Stimulated activated naive B cell treated with anti-CD40 and anti-IgM and Interleukin-4, amounts not matched to agents 10 μg/mL and 1 μg/mL and 100 μg/mL, for 72 hours (primary cell): Measurements from ENCODE around the gene SNCB.

Source experiments
- ATAC-seq, 2 donors: fragments of 150-1000 bp; cut with Tn5 transposase; replicated peaks; 2 replicates each; pipeline ENCODE4 v1.10.0; 2021; ENCODE audit warnings: moderate library complexity in 1 of 2
- DNase-seq: peaks from one replicate; pipeline ENCODE4 v3.0.0; 2021
- H3K27ac Mint-ChIP-seq: one replicate; pipeline ENCODE4 v1.8.0; 2022; ENCODE audit warnings: mild to moderate bottlenecking, mixed read lengths
- H3K27me3 Mint-ChIP-seq, 2 donors: one replicate each; pipeline ENCODE4 v1.8.0; 2022; ENCODE audit warnings: mixed read lengths in 2 of 2
- H3K36me3 Mint-ChIP-seq, 2 donors: one replicate each; pipeline ENCODE4 v1.8.0; 2022; ENCODE audit warnings: mixed read lengths in 2 of 2, mild to moderate bottlenecking in 1 of 2
- H3K4me1 Mint-ChIP-seq, 2 donors: one replicate each; pipeline ENCODE4 v1.8.0; 2022; ENCODE audit warnings: mixed read lengths in 2 of 2, mild to moderate bottlenecking in 1 of 2
- H3K4me3 Mint-ChIP-seq, 2 donors: one replicate each; pipeline ENCODE4 v1.8.0; 2022; ENCODE audit warnings: mild to moderate bottlenecking in 2 of 2, mixed read lengths in 2 of 2, moderate library complexity in 1 of 2
- H3K9me3 Mint-ChIP-seq, 2 donors: one replicate each; pipeline ENCODE4 v1.8.0; 2022; ENCODE audit warnings: mixed read lengths in 2 of 2, mild to moderate bottlenecking in 1 of 2

The SNCB gene

DNA sequence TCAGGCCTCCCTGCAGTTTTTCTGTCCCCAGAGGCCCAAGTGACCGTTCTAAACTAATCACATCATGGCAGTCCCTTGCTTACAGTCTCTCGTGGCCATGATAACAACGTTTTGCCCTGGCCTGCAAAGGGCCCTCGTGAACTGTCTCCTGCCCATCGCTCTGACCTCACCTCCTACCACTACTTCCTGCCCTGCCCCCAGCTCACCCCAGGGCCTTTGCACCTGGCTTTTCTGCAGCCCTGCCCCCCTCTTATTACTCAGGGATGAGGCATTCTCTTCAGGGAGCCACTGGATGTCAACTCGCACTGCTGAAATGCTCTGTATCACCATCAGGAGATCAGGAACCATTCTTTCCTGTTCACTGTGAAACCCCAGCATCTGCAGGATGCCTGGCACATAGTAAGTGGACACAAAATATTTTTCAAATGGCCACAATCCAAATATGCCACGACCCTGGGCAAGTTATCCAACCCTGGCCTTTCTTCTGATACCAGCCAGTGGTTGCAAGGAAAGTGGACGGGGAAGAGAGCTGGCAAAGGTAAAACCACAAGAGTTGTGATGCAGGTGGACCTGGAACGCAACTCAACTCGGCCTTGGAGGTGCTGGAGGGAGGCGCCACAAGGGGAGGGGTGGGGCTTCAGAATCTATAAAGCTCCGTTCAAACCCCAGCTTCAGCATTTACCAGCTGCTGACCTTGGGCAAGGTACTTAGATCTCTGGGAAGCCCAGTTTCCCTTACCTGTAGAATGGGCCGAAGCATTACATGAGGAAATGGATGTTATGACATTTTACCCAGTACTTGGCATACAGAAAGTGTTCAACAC lies 1.7 kb downstream of the SNCB start:
- H3K36me3 Mint-ChIP-seq, result no peaks in the 10 kb centered on the region
- DNase-seq (no peak), ATAC-seq (no peak)
- H3K27ac Mint-ChIP-seq, result no peak overlapping the region
- peak overlapping the region in 1 of 2 donors; percentile 41 for H3K4me3 Mint-ChIP-seq
- no peaks in the 10 kb centered on the region for H3K9me3 Mint-ChIP-seq
- H3K4me1 Mint-ChIP-seq, result peaks cover 24 to 31% of the 10 kb centered on the region in 2 donors
- H3K27me3 Mint-ChIP-seq, result peaks cover 42 to 57% of the 10 kb centered on the region in 2 donors

DNA sequence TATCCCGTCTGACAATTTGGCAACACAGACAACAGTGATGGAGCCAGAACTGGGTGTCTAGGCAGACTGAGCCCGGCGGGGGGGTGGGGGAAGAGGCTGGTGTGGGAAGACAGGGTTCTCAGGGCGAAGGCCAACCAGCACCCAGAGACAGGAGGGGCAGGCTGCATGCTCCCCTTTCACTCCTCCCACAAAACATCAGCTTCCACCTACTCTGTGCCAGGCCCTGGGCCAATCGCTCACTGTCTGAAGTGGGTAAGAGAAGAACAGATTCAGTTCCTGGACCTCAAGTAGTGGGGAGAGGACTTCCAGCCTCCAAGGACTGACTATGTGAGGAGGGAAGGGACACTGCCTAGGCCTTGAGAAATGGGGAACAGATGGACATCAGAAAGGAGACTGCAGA lies 2.8 kb downstream of the SNCB start:
- DNase-seq (no peak), ATAC-seq (no peak)
- no peaks in the 10 kb centered on the region for H3K36me3 Mint-ChIP-seq
- no peak overlapping the region for H3K27ac Mint-ChIP-seq
- no peaks in the 10 kb centered on the region for H3K9me3 Mint-ChIP-seq
- peak overlapping the region in 1 of 2 donors; percentile 43 for H3K4me3 Mint-ChIP-seq
- H3K27me3 Mint-ChIP-seq, result peaks cover 42 to 66% of the 10 kb centered on the region in 2 donors
- peaks cover 22 to 28% of the 10 kb centered on the region in 2 donors for H3K4me1 Mint-ChIP-seq

DNA sequence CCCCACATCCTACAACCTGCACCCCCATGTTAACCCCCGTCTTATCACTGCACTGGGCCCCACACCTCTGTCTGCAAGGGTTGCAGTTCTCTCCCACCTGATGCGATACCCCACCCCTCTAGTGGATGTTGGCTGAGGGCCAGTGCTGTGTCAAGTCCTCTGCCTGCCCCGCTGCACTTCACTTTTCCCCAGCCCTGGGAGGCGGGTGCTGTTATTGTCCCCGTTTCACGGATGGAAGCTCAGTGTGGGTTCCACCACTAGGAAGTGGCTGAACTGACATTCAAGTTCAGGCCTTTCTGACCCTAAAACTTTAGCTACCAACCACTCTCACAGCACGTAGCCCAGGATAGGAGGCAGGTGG lies 3.5 kb downstream of the SNCB start:
- peaks cover 50 to 73% of the 10 kb centered on the region in 2 donors for H3K27me3 Mint-ChIP-seq
- H3K36me3 Mint-ChIP-seq, result no peaks in the 10 kb centered on the region
- H3K27ac Mint-ChIP-seq, result no peak overlapping the region
- H3K4me3 Mint-ChIP-seq, result no peak overlapping the region
- no peaks in the 10 kb centered on the region for H3K9me3 Mint-ChIP-seq
- DNase-seq (no peak), ATAC-seq (peak; percentile 5 to 28)
- peaks cover 22 to 28% of the 10 kb centered on the region in 2 donors for H3K4me1 Mint-ChIP-seq

DNA sequence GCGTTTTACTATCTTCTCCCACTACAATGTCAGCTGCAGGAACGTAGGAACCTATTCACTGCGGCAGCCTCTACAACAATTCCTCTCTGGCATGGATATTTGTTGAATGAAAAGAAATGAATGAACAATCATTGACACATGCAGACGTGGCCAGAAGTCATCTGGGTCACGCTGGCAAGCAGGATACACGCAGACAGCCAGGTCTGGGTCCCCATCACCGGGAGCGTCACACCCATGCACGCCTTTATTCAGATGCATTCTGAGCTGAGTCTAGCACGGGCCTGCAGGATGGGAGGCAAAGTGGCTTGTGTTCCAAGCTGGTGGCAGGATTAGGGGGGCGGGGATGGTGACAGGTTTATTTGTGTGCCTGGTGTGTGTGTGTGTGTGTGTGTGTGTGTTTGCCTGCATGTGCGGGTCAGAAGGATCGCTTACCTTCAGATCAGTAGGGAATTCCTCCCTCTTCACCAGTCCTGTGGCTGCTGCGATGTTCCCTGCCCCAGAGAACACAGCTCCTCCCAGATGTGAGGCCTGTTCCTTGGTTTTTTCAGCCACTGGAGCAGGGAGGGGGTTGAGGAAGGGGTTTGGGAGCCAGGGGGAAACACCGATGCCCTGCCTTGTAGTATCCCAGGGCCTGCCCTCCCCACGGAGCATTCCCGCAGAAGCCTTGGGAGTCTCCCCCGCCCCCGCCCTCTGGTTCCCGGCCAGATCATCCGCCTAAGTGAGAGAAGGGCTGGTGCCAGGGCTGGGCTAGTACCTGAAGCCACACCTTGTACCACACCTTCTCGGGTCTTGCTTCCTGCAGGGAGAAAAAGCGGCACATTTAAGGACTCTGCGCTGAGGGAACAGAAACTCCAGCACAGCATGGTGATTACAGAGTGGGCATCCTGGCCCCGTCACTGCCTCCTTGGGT lies 4.1 kb downstream of the SNCB start:
- Mint-ChIP-seq H3K36me3 (no peaks in the 10 kb centered on the region), H3K27ac (no peak overlapping the region), H3K4me3 (no peak overlapping the region), H3K4me1 (peaks cover 20 to 23% of the 10 kb centered on the region in 2 donors), H3K27me3 (peaks cover 50 to 78% of the 10 kb centered on the region in 2 donors), H3K9me3 (no peaks in the 10 kb centered on the region)
- ATAC-seq (no peak), DNase-seq (no peak)

DNA sequence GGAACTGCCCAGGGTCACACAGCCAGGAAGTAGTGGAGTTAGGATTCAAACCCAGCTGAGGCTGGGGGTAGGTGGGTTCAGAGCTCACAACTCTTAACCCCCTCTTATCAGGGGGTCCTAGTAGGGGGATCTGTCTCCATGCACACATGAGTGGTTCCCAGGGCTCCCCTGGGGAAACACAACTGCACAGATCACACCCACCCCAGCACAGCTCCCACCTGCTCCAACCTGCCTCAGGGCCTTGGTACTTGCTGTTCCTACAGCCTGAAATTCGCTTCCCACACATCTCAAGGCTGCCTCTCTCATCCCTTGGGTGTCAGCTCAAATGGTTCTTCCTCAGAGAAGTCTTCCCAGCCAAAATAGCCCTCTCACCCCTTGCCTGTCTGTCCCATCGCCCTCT lies 4.8 kb downstream of the SNCB start:
- peaks cover 15 to 18% of the 10 kb centered on the region in 2 donors for H3K4me1 Mint-ChIP-seq
- DNase-seq (no peak), ATAC-seq (no peak)
- H3K27me3 Mint-ChIP-seq, result peaks cover 49 to 78% of the 10 kb centered on the region in 2 donors
- no peaks in the 10 kb centered on the region for H3K9me3 Mint-ChIP-seq
- H3K4me3 Mint-ChIP-seq, result no peak overlapping the region
- H3K36me3 Mint-ChIP-seq, result peaks cover 0 to 2% of the 10 kb centered on the region in 2 donors
- H3K27ac Mint-ChIP-seq, result no peak overlapping the region

DNA sequence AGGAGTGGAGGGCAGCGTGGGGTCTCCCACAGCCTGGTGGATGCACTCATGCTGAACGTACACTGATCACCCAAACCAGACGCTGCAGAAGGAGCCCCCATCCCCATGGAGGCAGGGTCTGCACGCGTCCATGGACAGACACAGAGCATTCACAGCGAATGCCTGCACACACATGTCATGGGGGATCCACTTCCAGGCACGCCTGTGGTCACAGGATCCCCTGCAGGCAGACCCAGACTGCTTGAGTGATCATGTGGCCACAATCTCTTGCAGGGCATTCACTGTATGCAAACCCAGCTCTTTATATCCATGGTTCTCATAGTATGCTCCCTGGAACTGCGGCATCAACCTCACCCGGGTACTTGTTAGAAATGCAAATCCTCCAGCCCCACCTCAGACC lies 5.4 kb downstream of the SNCB start:
- no peaks in the 10 kb centered on the region for H3K9me3 Mint-ChIP-seq
- DNase-seq (no peak), ATAC-seq (no peak)
- peaks cover 2 to 6% of the 10 kb centered on the region in 2 donors for H3K36me3 Mint-ChIP-seq
- peaks cover 55 to 83% of the 10 kb centered on the region in 2 donors for H3K27me3 Mint-ChIP-seq
- H3K27ac Mint-ChIP-seq, result no peak overlapping the region
- peaks cover 20 to 23% of the 10 kb centered on the region in 2 donors for H3K4me1 Mint-ChIP-seq
- H3K4me3 Mint-ChIP-seq, result no peak overlapping the region

DNA sequence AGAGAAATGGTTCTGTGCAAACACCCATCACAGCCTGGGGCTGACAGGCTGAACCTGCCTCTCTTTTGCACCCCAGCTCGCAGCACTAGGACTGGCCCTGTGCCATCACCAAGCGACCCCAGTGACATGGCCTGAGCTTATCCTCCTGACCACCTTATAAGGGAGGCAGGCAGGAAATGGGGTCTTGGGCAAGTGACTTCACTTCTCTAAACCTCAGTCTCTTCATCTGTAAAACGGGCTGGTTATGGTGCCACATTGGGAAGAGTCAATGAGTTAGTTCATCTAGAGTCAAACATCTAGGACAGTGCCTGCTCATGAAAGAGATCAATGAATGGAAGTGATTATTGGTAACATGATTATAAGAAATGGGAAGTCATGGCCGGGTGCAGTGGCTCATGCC lies 6.2 kb downstream of the SNCB start:
- Mint-ChIP-seq H3K4me1 (peaks cover 15 to 28% of the 10 kb centered on the region in 2 donors), H3K36me3 (peaks cover 2 to 6% of the 10 kb centered on the region in 2 donors), H3K27ac (no peak overlapping the region), H3K4me3 (no peak overlapping the region), H3K9me3 (no peaks in the 10 kb centered on the region), H3K27me3 (peaks cover 52 to 83% of the 10 kb centered on the region in 2 donors)
- DNase-seq, result no peak
- no peak for ATAC-seq

DNA sequence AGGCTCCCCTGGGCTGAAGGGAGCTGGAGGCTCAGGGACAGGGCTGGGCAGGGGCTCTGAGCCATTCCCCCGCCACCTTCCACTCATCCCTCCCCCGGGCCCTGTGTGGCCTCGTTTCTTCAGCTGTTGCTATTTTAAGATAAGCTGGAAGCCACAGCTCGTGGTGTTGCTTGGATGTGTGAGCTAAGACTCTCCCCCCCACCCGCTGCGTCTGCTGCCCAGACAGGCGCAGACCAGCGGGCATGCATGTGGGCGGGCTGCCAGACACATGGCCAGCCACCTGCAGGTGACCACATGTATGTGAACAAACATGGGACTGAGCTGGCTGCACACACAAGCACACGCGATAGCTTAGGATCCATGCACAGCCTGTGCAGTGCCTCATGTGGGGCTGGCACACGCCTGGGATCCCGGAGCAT lies 8.7 kb downstream of the SNCB start:
- peaks cover 53 to 87% of the 10 kb centered on the region in 2 donors for H3K27me3 Mint-ChIP-seq
- ATAC-seq (no peak), DNase-seq (no peak)
- H3K4me3 Mint-ChIP-seq, result no peak overlapping the region
- peaks cover 9 to 15% of the 10 kb centered on the region in 2 donors for H3K4me1 Mint-ChIP-seq
- no peak overlapping the region for H3K27ac Mint-ChIP-seq
- H3K9me3 Mint-ChIP-seq, result peaks cover 0 to 1% of the 10 kb centered on the region in 2 donors
- peaks cover 2 to 6% of the 10 kb centered on the region in 2 donors for H3K36me3 Mint-ChIP-seq

DNA sequence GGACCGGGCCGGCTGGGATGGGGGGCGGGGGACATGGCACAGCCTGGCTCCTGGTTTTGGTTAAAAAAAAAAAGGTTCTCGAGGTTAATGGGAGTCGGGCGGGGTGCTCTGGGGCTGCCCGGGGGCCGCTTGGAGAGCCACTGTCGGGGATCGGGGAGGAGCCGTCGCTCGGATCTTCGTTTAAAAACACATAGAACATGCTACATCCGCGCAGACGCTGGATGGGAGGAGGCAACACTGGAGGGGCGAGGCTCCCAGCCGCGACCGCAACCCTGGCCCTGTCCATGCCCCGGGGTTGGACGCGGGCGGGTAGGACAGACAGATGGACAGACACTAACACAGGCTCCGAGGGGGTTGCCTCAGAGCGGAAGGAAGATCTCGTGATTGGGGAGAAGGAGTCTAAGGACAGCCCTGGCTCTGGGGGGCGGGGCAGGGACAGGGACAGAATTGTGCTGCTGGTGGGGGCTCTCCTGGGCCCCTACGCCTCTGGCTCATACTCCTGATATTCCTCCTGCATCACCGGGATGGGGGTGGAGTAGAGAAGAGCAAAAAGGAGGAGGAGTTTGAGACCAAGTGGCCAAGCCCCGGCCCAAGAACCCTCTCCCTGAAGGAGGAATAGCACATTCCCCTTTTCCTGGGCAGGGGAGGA lies 9.9 kb downstream of the SNCB start:
- Mint-ChIP-seq H3K36me3 (peaks cover 2 to 6% of the 10 kb centered on the region in 2 donors), H3K4me3 (peak overlapping the region; percentile 61 to 76), H3K4me1 (peaks cover 9 to 12% of the 10 kb centered on the region in 2 donors), H3K27me3 (peaks cover 57 to 89% of the 10 kb centered on the region in 2 donors), H3K9me3 (peaks cover 0 to 1% of the 10 kb centered on the region in 2 donors), H3K27ac (peak overlapping the region; percentile 26)
- ATAC-seq, result peak in 1 of 2 donors; percentile 34
- no peak for DNase-seq

DNA sequence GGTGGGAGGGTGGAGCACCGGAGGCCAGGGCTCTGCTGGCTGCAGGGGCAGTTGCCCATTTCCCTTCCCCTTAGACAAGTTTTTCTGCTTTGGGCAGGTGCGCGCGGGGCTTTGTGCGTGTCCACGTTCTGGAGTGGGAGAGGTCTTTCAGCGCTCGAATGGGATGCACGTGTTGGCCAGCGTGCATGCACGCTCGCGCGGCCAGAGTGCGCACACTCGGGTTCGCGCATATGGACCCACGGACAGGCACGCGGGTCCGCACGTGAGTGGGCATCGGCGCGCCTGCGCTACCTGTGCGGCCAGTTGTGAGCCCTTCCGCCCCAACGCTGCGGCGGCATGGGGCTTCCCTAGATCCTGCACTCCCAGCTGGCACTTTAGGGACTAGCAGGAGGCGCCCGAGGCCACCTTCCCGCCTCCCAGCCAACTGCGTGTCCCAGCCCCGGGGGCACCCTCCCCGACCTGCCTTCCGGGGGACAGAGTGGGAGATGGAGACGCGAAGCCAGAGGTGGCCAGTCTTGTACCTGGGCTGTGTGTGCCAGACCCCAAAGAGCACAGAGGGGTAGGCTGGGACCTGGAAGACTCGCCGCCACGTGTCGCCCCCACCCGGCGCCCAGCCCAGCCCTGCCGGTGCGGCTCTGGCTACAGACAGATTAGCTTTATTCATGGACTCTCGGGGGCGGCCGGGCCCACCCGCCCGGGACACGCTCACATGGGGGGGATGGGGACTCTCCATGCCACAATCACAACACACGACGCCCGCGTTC lies 10.6 kb downstream of the SNCB start:
- peak overlapping the region; percentile 61 to 76 for H3K4me3 Mint-ChIP-seq
- no peak overlapping the region for H3K27ac Mint-ChIP-seq
- H3K4me1 Mint-ChIP-seq, result peaks cover 9 to 12% of the 10 kb centered on the region in 2 donors
- no peak for DNase-seq
- ATAC-seq, result no peak
- peaks cover 60 to 96% of the 10 kb centered on the region in 2 donors for H3K27me3 Mint-ChIP-seq
- H3K36me3 Mint-ChIP-seq, result peaks cover 2 to 6% of the 10 kb centered on the region in 2 donors
- peaks cover 0 to 1% of the 10 kb centered on the region in 2 donors for H3K9me3 Mint-ChIP-seq

DNA sequence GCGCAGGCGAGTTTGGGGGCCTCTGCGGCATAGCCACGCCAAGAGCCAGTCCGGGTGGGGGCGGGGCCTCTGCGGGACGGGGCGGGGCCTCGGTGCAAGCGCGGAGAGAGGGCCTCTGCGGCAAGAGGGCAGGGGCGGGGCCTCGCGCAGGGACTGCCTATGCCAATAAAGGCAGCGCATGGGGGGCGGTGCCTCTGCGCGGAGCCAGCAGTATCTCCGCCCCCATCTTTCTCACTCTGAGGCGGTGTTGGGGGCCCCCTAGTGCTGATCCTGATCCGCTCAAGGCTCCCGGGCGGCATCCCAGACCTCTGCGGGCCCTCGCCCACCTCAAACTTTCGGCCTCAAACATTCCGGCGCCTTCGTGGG lies 11.1 kb downstream of the SNCB start:
- DNase-seq (peak; percentile 51), ATAC-seq (peak; percentile 90 to 94)

DNA sequence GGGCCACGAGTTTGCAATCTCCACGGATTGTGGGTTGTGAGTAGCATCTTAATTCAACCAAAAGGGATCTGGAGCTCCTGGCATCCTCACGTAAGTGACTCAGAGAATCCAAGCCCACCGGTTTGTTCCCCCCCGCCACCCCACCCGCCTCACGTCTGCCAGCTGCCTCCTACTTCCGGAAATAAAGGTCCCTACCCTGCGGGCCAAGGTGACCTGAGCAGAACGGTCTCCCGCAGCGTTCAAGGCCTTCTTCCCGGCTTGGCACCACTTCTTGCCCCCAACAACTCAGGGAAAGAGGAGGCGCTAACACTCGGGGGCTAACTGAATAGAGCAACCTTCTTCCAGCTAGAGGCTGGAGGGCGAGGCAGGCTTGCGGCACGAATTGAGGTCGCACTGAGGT lies 11.6 kb downstream of the SNCB start:
- H3K4me3 Mint-ChIP-seq, result peak overlapping the region; percentile 39 to 47
- peaks cover 9 to 12% of the 10 kb centered on the region in 2 donors for H3K4me1 Mint-ChIP-seq
- peaks cover 2 to 6% of the 10 kb centered on the region in 2 donors for H3K36me3 Mint-ChIP-seq
- H3K9me3 Mint-ChIP-seq, result peaks cover 0 to 1% of the 10 kb centered on the region in 2 donors
- H3K27ac Mint-ChIP-seq, result no peak overlapping the region
- H3K27me3 Mint-ChIP-seq, result peaks cover 67 to 90% of the 10 kb centered on the region in 2 donors
- DNase-seq (no peak), ATAC-seq (no peak)

More for the DNA sequence above, 11.1 kb downstream of the SNCB start:
- peaks cover 2 to 6% of the 10 kb centered on the region in 2 donors for H3K36me3 Mint-ChIP-seq
- peaks cover 0 to 1% of the 10 kb centered on the region in 2 donors for H3K9me3 Mint-ChIP-seq
- H3K4me1 Mint-ChIP-seq, result peaks cover 9 to 12% of the 10 kb centered on the region in 2 donors
- no peak overlapping the region for H3K27ac Mint-ChIP-seq
- H3K4me3 Mint-ChIP-seq, result peak overlapping the region; percentile 39 to 47
- peaks cover 63 to 94% of the 10 kb centered on the region in 2 donors for H3K27me3 Mint-ChIP-seq

DNA sequence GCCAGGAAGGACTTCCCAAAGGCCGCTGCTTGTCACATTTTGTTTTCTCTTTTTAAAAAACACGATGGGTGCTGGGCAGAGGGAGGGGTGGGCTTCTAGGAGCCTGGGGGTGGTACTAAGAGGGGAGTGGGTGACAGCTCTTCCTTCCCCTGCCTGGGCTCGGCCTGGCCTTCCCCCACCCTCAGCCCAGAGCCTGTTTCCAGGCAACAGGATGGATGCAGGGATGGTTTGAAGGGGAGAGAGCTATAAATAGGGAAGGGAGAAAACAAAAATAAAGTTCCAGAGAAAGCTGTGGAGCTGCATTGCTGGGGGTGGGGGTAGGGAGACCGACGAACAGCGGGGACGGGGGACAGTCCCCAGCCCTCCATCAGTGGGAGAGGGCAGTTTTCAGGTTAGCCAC lies 13.8 kb downstream of the SNCB start:
- Mint-ChIP-seq H3K4me3 (no peak overlapping the region), H3K27me3 (peaks cover 78 to 84% of the 10 kb centered on the region in 2 donors)

More for the DNA sequence above, 13.8 kb downstream of the SNCB start:
- ATAC-seq, result no peak
- peaks cover 0 to 1% of the 10 kb centered on the region in 2 donors for H3K9me3 Mint-ChIP-seq
- no peak overlapping the region for H3K27ac Mint-ChIP-seq
- H3K4me1 Mint-ChIP-seq, result peaks cover 10 to 12% of the 10 kb centered on the region in 2 donors
- DNase-seq, result no peak
- H3K36me3 Mint-ChIP-seq, result peaks cover 3 to 6% of the 10 kb centered on the region in 2 donors
